ENCODE measurements around the gene PTPRA. TPM values are rescaled to one million over a fixed set of nuclear protein-coding genes. Genes with fewer than 3 reads are reported as not detected.

The PTPRA gene
- total and polyA plus RNA-seq, 12 donors = 8.9 to 37.3 (median 28.5) TPM

- WGBS, 2 donors = 88 to 90% methylated on average over 4 of the region's 4 CpGs
- Histone ChIP-seq H3K4me3 (no peak overlapping the region), H3K4me1 (peaks cover 0 to 57% (median 9%) of the 10 kb centered on the region in 9 donors), H3K27ac (no peak overlapping the region), H3K27me3 (no peaks in the 10 kb centered on the region), H3K9me3 (no peaks in the 10 kb centered on the region), H3K36me3 (peaks cover 0 to 41% (median 16%) of the 10 kb centered on the region in 9 donors)
- intact Hi-C loops (cut with DNase I) = loop anchor here in 2 of 10 donors (10.0 kb wide), 2 partner anchors 109 to 219 kb away; partner anchors contain the start of gene PTPRA (in 1 of the 2)
- ATAC-seq (no peak), DNase-seq (no peak)
- no peak for TF ChIP-seq CTCF (IDR thresholded peaks at IDR 0.05)
Observed at GRCh38 chr20:2984028-2984501, 110.8 kb downstream of the PTPRA start.

GRCh38 chr20:2984956-2985661, 111.8 kb downstream of the PTPRA start:
- peaks cover 0 to 57% (median 9%) of the 10 kb centered on the region in 9 donors for H3K4me1 ChIP-seq
- no peaks in the 10 kb centered on the region for H3K9me3 ChIP-seq
- no peak for DNase-seq
- no peak overlapping the region for H3K4me3 ChIP-seq
- TF ChIP-seq CTCF (IDR thresholded peaks at IDR 0.05) = no peak
- WGBS, 2 donors = 63 to 72% methylated on average over 6 of the region's 6 CpGs
- intact Hi-C loops (cut with DNase I) = loop anchor here in 2 of 10 donors (10.0 kb wide), 2 partner anchors 110 to 220 kb away; partner anchors contain the start of gene PTPRA (in 1 of the 2)
- H3K27ac ChIP-seq = no peak overlapping the region
- peaks cover 0 to 51% (median 26%) of the 10 kb centered on the region in 9 donors for H3K36me3 ChIP-seq
- peak in 5 of 8 donors; percentile 28 to 41 (median 30) for ATAC-seq
- no peaks in the 10 kb centered on the region for H3K27me3 ChIP-seq

- peaks cover 0 to 57% (median 9%) of the 10 kb centered on the region in 9 donors for H3K4me1 ChIP-seq
- H3K27me3 ChIP-seq = no peaks in the 10 kb centered on the region
- no peak overlapping the region for H3K4me3 ChIP-seq
- TF ChIP-seq CTCF (IDR thresholded peaks at IDR 0.05) = no peak
- DNase-seq (no peak), ATAC-seq (peak in 3 of 8 donors; percentile 27 to 58 (median 32))
- H3K36me3 ChIP-seq = peaks cover 0 to 65% (median 40%) of the 10 kb centered on the region in 9 donors
- intact Hi-C loops (cut with DNase I) = loop anchor here in 2 of 10 donors (10.0 kb wide), 2 partner anchors 112 to 222 kb away; partner anchors contain the start of gene PTPRA (in 1 of the 2)
- H3K9me3 ChIP-seq = no peaks in the 10 kb centered on the region
- H3K27ac ChIP-seq = peak overlapping the region in 1 of 10 donors; percentile 37
- 79 to 91% methylated on average over 2 of the region's 2 CpGs for WGBS, 2 donors
Observed at GRCh38 chr20:2986466-2986865, 113.2 kb downstream of the PTPRA start.

GRCh38 chr20:2987861-2988260, 114.6 kb downstream of the PTPRA start:
- H3K36me3 ChIP-seq = peaks cover 0 to 75% (median 50%) of the 10 kb centered on the region in 9 donors
- no peak overlapping the region for H3K27ac ChIP-seq
- H3K4me3 ChIP-seq = no peak overlapping the region
- no peak for ATAC-seq
- peaks cover 0 to 55% (median 9%) of the 10 kb centered on the region in 9 donors for H3K4me1 ChIP-seq
- DNase-seq = no peak
- intact Hi-C loops (cut with DNase I) = loop anchor here in 2 of 10 donors (10.0 kb wide), 2 partner anchors 113 to 223 kb away; partner anchors contain the start of gene PTPRA (in 1 of the 2)
- H3K27me3 ChIP-seq = no peaks in the 10 kb centered on the region
- WGBS, 2 donors = 80 to 82% methylated on average over 5 of the region's 5 CpGs
- no peaks in the 10 kb centered on the region for H3K9me3 ChIP-seq
- no peak for TF ChIP-seq CTCF (IDR thresholded peaks at IDR 0.05)
